Astrocyte of the spinal cord (primary cell): Measurements from ENCODE around the gene RBMS1.
A peak's percentile ranks its signal among the peaks of the same experiment; 100 is the strongest.

ENCODE experiments used
- DNase-seq: peaks from one replicate; pipeline ENCODE4 v3.0.0; 2011; ENCODE audit warnings: low read depth, low spot score
- H3K4me3 ChIP-seq: 2 replicates; pipeline ENCODE4 v1.5.1; 2011; ENCODE audit warnings: low read depth, mild to moderate bottlenecking, low read length, moderate library complexity
- in situ Hi-C: cut with HindIII; loops from 2 replicates; pipeline ENCODE4 v1.10.0; 2017; ENCODE audit warnings: low sequenced_read_pairs
- TF ChIP-seq, protein P1 (sequence below): IDR thresholded peaks from 2 replicates; pipeline ENCODE4 v1.5.1; 2012; ENCODE audit warnings: low read depth, mild to moderate bottlenecking, low read length, inconsistent platforms

Gene RBMS1, protein sequence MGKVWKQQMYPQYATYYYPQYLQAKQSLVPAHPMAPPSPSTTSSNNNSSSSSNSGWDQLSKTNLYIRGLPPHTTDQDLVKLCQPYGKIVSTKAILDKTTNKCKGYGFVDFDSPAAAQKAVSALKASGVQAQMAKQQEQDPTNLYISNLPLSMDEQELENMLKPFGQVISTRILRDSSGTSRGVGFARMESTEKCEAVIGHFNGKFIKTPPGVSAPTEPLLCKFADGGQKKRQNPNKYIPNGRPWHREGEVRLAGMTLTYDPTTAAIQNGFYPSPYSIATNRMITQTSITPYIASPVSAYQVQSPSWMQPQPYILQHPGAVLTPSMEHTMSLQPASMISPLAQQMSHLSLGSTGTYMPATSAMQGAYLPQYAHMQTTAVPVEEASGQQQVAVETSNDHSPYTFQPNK

DNA sequence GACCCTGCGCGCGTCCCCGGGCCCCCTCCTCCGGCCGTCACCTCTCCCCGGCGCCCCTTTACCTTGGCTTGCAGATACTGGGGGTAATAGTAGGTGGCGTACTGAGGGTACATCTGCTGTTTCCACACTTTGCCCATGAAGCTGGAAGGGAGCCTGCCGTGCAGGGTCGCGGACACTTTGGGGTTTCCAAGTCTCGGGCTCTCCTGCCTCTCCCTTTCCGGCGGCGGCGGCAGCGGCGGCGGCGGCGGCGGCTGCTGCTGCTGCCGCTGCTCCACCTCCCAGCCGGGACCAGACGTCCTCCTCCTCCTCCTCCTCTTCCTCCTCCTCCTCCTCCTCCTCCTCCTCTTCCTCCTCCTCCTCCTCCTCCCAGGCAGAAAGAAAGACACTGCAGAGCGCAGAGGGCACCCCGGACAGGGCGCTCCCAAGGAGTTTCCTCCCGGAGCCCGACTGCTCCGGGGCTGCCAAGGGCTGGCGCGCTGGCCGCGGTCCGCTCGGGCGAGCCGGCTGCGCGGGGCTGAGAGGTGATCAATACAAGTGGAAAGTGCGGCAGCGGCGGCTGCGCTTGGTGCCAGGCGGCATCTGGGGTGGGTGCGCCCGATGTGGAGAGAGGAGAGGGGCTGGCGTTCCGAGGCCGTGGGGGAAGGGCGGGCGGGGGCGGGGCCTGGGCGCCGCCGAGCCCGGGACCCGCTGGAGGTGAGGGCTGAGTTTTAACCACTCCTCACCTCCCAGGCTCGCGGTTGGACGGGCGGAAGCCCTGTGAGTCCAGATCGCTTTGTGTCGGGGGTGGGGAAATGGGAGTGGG is at the start of gene RBMS1:
RBMS1 (minus strand) TSS at position 581 of the 802 bp plus-strand sequence; CDS start at position 137, 444 bp downstream.
- peak; percentile 62 for DNase-seq

GRCh38 chr2:160541745-160542144 is 48.1 kb upstream of the RBMS1 start:
- TF ChIP-seq, protein P1, sequence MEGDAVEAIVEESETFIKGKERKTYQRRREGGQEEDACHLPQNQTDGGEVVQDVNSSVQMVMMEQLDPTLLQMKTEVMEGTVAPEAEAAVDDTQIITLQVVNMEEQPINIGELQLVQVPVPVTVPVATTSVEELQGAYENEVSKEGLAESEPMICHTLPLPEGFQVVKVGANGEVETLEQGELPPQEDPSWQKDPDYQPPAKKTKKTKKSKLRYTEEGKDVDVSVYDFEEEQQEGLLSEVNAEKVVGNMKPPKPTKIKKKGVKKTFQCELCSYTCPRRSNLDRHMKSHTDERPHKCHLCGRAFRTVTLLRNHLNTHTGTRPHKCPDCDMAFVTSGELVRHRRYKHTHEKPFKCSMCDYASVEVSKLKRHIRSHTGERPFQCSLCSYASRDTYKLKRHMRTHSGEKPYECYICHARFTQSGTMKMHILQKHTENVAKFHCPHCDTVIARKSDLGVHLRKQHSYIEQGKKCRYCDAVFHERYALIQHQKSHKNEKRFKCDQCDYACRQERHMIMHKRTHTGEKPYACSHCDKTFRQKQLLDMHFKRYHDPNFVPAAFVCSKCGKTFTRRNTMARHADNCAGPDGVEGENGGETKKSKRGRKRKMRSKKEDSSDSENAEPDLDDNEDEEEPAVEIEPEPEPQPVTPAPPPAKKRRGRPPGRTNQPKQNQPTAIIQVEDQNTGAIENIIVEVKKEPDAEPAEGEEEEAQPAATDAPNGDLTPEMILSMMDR, result no peak
- H3K4me3 ChIP-seq, result no peak overlapping the region
- in situ Hi-C loops, result no loop called here
- no peak for DNase-seq

More for the DNA sequence above, at the start of gene RBMS1:
- TF ChIP-seq, protein P1, result no peak
- peak within 1 kb of the TSS; percentile 63 for H3K4me3 ChIP-seq
- in situ Hi-C loops, result no loop called here

GRCh38 chr2:160538559-160539355 is 45.1 kb upstream of the RBMS1 start:
- in situ Hi-C loops, result no loop called here
- TF ChIP-seq, protein P1, result no peak
- no peak overlapping the region for H3K4me3 ChIP-seq
- no peak for DNase-seq

DNA sequence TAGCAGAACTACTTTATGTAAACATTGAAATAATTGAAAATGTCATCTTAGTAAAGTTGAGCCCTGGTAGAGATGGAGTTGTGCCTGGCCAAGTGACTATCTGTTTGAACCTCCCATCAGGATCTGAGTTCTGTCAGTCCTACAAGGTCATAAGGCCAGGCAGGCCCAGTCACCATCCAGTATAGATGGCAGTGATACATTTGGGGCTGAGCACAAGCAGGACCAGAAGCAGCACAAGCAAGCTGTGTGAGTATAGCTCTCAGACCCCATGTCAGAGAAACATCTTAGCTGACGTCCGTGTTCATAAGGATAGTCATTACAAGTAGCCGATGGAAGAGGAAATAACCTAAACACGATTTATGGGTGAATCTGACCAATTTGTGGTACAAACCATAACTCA is 44.5 kb upstream of the RBMS1 start:
- H3K4me3 ChIP-seq, result no peak overlapping the region

GRCh38 chr2:160534996-160535395 is 41.4 kb upstream of the RBMS1 start:
- DNase-seq, result no peak
- no peak overlapping the region for H3K4me3 ChIP-seq
- TF ChIP-seq, protein P1, result no peak
- in situ Hi-C loops, result no loop called here

More for the DNA sequence above, 44.5 kb upstream of the RBMS1 start:
- DNase-seq, result no peak
- TF ChIP-seq, protein P1, result no peak
- in situ Hi-C loops, result no loop called here

DNA sequence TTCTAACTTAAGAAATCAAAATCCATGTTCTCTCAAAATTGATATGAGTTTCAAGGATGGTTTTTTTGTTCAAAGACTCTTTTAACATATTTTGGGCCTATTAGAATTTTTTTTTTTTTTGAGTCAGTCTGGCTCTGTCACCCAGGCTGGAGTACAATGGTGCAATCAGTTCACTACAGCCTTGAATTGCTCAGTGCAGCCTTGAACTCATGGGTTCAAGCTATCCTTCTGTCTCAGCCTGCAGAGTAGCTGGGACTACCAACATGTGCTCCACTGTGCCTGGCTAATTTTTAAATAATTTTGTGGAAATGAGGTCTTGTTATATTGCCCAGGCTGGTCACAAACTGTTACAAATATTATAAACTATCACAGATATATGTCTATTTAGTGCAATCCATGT is 40.6 kb upstream of the RBMS1 start:
- TF ChIP-seq, protein P1, result no peak
- in situ Hi-C loops, result no loop called here
- no peak for DNase-seq
- H3K4me3 ChIP-seq, result no peak overlapping the region
